Lower lobe of right lung (tissue), 2 donors: Measurements from ENCODE around the gene MVK. TPM values are rescaled to one million over a fixed set of nuclear protein-coding genes. Genes with fewer than 3 reads are reported as not detected.

Source experiments
- ATAC-seq, 2 donors: fragments of 200-7000 bp; cut with Tn5 transposase; one replicate each; pipeline ENCODE4 v1.9.1; 2020 to 2022; ENCODE audit warnings: mild to moderate bottlenecking in 2 of 2, moderate library complexity in 2 of 2
- DNase-seq: peaks from one replicate; pipeline ENCODE4 v3.0.0-alpha.2; 2020
- H3K27ac ChIP-seq: fragments of 200-600 bp; one replicate; pipeline ENCODE4 v1.8.0; 2022
- H3K27me3 ChIP-seq: fragments of 200-600 bp; one replicate; pipeline ENCODE4 v1.8.0; 2022; ENCODE audit warnings: low read depth
- H3K36me3 ChIP-seq: fragments of 200-600 bp; one replicate; pipeline ENCODE4 v1.8.0; 2022; ENCODE audit warnings: mild to moderate bottlenecking
- H3K4me1 ChIP-seq: fragments of 200-600 bp; one replicate; pipeline ENCODE4 v1.8.0; 2022
- H3K4me3 ChIP-seq: fragments of 200-600 bp; one replicate; pipeline ENCODE4 v1.8.0; 2022; ENCODE audit warnings: mild to moderate bottlenecking
- H3K9me3 ChIP-seq: fragments of 200-600 bp; one replicate; pipeline ENCODE4 v1.8.0; 2022
- CTCF ChIP-seq: fragments of 200-600 bp; IDR thresholded peaks from one replicate; pipeline ENCODE4 v1.8.0; 2022; ENCODE audit warnings: antibody characterized with exemption, mild to moderate bottlenecking
- intact Hi-C: fragments of 100-400 bp; cut with DNase I; formaldehyde crosslinking; loops from one replicate; pipeline ENCODE4 v1.11.0; 2022
- total RNA-seq: library from RNA; stranded (reverse); fragmentation: NEBNext Ultra II Directional; extraction: Animal tissue kit (Norgen Biotek cat#: 25700); gene quantifications from one replicate; pipeline ENCODE4 v1.2.1, GENCODE V29; 2021
- donor health status: DM: no; HTN: yes; CAD: no; lungs with severe emphysema.

The MVK gene
- total RNA-seq, 1 donor from 2014 or later: 25.1 TPM

- Histone ChIP-seq H3K36me3 (no peaks in the 10 kb centered on the region), H3K27me3 (peaks cover 23% of the 10 kb centered on the region), H3K27ac (no peak overlapping the region), H3K4me1 (no peaks in the 10 kb centered on the region), H3K4me3 (no peak overlapping the region), H3K9me3 (no peaks in the 10 kb centered on the region)
- no peak for TF ChIP-seq CTCF
- intact Hi-C loops: no loop called here
- DNase-seq (no peak), ATAC-seq (no peak)
These were observed 30.6 kb downstream of the MVK start for GRCh38 chr12:109604132-109604585.

DNA sequence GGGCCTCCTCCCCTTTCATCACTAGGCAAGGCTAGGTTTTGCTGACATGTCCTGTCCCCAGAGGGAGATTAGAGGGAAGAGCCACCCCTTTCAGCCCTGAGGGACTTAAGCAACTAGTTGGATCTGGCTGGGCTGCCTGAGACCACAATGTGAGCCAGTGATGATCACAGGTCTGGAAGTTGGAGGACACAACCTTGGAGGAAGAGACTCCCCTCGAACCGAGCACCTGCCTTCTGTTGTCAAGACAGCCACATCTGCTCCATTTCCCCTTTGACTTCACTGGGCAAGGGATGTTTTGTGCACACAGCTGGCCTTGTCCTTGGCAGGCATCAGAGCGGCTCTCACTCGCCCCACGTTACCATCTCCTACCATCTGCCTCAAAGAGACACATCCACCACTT is 31.4 kb downstream of the MVK start:
- Histone ChIP-seq H3K9me3 (no peaks in the 10 kb centered on the region), H3K4me1 (no peaks in the 10 kb centered on the region), H3K36me3 (no peaks in the 10 kb centered on the region), H3K4me3 (no peak overlapping the region), H3K27ac (no peak overlapping the region), H3K27me3 (peaks cover 23% of the 10 kb centered on the region)
- DNase-seq (no peak), ATAC-seq (no peak)
- no peak for TF ChIP-seq CTCF
- intact Hi-C loops: no loop called here

DNA sequence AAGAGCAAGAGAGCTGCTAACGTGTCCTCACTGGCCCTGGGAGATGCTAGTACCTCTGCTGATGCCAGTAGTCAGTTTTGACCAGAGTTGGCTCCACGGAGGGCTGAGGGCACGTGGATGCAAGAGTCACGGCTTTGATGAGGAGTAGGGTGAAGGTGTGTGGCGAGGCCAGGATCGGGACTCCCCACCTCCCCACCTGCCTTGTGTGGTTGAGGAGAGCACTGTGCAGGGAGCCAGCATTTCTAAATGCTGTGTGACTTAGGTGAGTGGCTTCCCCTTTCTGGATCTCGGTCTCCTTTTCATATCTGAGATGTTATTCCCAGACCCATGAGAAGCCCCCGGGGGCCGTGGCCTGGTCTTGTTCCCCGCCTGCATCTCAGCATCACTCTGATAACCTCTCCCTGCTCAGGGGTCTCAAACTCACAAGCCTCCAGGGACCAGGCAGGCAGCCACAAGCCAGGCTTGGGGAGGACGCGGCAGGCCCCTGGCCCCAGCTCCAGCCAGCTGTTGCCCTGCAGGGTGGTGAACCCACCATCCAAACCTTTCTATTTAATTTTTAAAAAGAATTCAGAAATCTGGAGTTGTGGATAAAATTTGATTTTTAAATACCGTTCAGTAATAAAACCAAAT is 32.1 kb downstream of the MVK start:
- no peaks in the 10 kb centered on the region for H3K36me3 ChIP-seq
- no peak for TF ChIP-seq CTCF
- no peak for DNase-seq
- H3K27ac ChIP-seq: no peak overlapping the region
- H3K27me3 ChIP-seq: peaks cover 23% of the 10 kb centered on the region
- no peak for ATAC-seq
- no peak overlapping the region for H3K4me3 ChIP-seq
- intact Hi-C loops: no loop called here
- no peaks in the 10 kb centered on the region for H3K9me3 ChIP-seq
- H3K4me1 ChIP-seq: no peaks in the 10 kb centered on the region

- no peak for DNase-seq
- no peak overlapping the region for H3K27ac ChIP-seq
- no peak for TF ChIP-seq CTCF
- no peaks in the 10 kb centered on the region for H3K4me1 ChIP-seq
- H3K4me3 ChIP-seq: no peak overlapping the region
- H3K9me3 ChIP-seq: no peaks in the 10 kb centered on the region
- no peaks in the 10 kb centered on the region for H3K36me3 ChIP-seq
- H3K27me3 ChIP-seq: peaks cover 27% of the 10 kb centered on the region
- no peak for ATAC-seq
- intact Hi-C loops: no loop called here
These were observed 32.9 kb downstream of the MVK start for GRCh38 chr12:109606320-109607028.

DNA sequence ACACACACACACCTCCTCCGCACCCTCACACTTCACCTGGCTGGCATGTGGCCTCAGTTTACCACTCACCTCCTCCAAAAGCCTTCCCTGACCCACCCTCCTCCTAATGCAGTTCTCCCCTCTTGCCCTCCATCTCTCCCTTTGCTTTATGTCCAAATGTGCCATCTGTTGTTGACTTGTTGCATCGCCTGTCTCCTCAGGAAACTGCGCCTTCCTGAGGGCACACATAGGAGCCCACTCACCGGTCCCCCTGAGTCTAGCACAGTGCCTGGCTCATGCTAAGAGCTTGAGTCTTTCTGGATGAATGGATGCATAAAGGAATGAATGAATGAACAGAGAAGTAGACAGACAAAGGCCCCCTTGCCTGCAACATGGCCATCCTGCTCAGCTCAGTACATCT is 34.0 kb downstream of the MVK start:
- TF ChIP-seq CTCF: no peak
- Histone ChIP-seq H3K36me3 (no peaks in the 10 kb centered on the region), H3K4me3 (no peak overlapping the region), H3K27ac (no peak overlapping the region), H3K27me3 (peaks cover 36% of the 10 kb centered on the region), H3K9me3 (no peaks in the 10 kb centered on the region), H3K4me1 (no peaks in the 10 kb centered on the region)
- intact Hi-C loops: no loop called here
- DNase-seq (no peak), ATAC-seq (no peak)
